ENCODE data around the gene KREMEN1. TPM values are rescaled to one million over a fixed set of nuclear protein-coding genes. Genes with fewer than 3 reads are reported as not detected.
A peak's percentile ranks its signal among the peaks of the same experiment; 100 is the strongest.

The KREMEN1 gene
- total RNA-seq, 4 donors from 2014 or later: 11.1 to 23.8 (median 13.9) TPM

DNA sequence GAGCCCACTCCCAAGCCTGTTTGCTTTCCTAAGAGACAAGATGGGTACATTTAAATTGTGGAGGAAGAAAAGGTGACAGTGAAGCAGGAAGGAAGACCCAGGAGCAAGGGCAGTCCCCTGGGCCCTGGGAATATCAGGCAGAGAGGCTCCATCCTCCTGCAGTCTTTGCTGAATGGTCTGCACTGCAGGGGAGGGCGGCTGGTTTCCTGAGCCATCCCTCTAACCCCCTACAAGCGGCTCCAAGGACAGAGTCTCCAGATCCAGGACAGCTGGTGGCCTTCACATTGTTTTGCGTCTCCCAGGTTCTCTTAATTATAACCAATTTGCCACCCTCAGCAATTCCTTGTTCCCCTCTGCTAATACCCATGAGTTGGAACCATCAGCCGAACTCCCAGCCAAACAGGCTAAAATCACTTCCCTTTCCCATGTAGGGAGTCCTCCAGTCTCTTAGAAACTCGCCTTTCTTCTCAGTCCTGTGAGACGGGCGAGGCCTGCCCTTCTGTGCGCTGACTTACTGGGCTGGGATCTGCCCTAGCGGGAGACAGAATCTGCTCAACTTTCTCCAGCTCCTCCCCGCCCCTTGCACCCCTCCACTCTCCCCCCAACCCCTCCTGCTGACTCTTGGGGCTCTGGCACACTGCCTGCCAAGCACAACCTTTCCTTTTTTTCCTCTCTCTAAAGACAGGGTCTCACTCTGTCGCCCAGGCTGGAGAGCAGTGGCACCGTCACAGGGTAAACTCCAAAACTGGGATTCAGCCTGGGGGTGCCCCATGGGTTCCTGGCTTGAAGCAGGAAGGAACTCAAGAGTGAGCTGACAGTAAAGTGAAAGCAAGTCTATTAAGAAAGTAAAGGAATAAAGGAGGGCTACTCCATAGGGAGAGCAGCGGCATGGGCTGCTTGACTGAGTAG is 79.5 kb downstream of the KREMEN1 start:
- DNase-seq (ENCODE audit: low spot score): no peak
- TF ChIP-seq, protein P1, sequence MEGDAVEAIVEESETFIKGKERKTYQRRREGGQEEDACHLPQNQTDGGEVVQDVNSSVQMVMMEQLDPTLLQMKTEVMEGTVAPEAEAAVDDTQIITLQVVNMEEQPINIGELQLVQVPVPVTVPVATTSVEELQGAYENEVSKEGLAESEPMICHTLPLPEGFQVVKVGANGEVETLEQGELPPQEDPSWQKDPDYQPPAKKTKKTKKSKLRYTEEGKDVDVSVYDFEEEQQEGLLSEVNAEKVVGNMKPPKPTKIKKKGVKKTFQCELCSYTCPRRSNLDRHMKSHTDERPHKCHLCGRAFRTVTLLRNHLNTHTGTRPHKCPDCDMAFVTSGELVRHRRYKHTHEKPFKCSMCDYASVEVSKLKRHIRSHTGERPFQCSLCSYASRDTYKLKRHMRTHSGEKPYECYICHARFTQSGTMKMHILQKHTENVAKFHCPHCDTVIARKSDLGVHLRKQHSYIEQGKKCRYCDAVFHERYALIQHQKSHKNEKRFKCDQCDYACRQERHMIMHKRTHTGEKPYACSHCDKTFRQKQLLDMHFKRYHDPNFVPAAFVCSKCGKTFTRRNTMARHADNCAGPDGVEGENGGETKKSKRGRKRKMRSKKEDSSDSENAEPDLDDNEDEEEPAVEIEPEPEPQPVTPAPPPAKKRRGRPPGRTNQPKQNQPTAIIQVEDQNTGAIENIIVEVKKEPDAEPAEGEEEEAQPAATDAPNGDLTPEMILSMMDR (IDR thresholded peaks at IDR 0.05): no peak
- ATAC-seq (ENCODE audit: low FRiP score): peak; percentile 30

DNA sequence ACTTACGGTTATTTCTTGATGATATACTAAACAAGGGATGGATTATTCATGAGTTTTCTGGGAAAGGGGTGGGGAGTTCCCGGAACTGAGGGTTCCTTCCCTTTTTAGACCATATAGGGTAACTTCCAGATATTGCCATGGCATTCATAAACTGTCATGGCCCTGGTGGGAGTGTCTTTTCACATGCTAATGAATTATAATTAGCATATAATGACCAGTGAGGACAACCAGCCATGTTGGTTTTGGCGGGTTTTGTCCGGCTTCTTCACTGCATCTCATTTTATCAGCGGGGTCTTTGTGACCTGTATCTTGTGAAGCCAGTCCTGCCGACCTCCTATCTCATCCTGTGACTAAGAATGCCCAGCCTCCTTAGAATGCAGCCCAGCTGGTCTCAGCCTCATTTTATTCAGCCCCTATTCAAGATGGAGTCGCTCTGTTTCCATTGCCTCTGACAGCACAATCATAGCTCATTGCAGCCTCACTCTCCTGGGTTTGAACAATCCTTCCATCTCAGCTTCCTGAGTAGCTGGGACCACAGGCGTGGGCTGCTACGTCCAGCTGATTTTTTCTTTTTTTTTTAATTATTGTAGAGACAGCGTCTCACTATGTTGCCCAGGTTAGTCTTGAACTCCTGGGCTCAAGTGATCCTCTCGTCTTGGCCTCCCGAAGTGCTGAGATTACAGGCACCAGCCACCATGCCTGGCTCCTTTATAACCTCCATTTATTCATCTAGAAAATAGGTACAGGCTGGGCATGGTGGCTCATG is 80.3 kb downstream of the KREMEN1 start:
- no peak for ATAC-seq (ENCODE audit: low FRiP score)
- TF ChIP-seq, protein P1 (IDR thresholded peaks at IDR 0.05): no peak
- no peak for DNase-seq (ENCODE audit: low spot score)

DNA sequence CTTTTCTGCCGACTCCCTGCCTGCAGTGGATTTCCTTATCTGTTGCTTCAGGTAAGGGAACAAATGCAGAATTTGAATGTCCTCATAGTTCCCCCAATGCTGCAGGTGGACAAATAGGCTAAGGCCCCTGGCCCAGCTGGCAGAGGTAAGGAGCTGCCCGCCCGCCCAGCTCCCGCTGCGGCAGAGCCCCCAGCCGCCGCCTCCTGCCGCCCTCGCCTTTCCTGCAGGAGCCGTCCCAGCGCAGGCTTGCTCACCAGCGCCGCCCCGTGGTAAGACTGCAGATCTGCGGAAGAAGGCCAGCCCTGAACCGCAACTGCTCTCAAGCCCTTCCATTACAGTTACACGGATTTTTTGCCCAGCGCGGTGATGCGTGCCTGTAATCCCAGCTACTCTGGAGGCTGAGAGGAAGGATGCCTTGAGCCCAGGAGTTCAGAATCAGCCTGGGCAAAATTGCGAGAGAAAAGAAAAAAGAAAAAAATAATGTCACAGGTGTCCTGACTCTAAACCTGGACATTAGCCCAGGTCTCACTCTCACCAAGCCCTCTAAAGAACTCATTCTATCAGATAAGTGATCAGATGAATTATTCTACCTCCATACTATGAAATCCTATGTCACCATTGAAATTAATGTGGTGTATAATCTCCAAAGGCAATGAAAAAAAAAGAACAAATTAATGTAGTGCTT is 81.7 kb downstream of the KREMEN1 start:
- DNase-seq (ENCODE audit: low spot score) (peak; percentile 42), ATAC-seq (ENCODE audit: low FRiP score) (peak; percentile 85)
- TF ChIP-seq, protein P1 (IDR thresholded peaks at IDR 0.05): peak in 2 of 3 donors; percentile 25 to 31

DNA sequence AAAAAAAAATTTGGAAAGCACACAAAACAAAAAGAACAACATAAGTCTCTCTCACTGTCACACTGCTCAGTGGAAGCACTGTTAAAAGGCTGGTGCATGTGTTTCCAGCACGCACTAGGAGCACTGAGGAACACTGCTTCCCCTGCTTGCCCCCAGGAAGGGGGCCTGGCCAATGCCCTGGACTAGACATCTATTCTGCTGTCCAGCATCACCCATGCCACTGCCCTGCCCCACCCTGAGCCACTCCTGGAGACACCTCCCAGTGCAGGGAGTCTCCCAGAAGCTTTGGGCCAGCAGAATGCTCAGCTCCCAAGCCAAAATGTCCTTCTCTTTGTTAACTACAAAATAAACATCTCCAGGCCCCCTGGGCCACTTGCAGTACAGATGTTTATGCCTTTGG is 83.1 kb downstream of the KREMEN1 start:
- TF ChIP-seq, protein P1 (IDR thresholded peaks at IDR 0.05): no peak
- DNase-seq (ENCODE audit: low spot score) (no peak), ATAC-seq (ENCODE audit: low FRiP score) (no peak)

DNA sequence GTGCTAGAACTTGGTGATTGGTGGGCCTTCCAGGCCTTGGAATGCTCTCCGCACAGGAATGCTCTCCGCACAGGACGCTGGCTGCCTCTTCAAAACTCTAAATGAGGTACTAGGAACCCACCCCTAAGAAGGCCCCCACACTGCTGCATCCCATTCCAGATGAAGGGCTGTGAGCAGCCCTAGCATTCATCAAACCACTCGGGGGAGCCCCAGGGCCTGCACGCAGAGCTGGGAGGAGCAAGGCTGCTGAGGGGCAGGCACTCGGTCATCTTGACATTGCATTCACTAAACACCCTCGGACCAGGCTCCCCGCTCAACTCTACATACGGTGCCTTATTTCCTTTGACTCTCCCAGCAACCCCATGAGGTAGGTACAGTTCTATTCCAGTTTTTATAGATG is 83.7 kb downstream of the KREMEN1 start:
- DNase-seq (ENCODE audit: low spot score): no peak
- ATAC-seq (ENCODE audit: low FRiP score): no peak
- TF ChIP-seq, protein P1 (IDR thresholded peaks at IDR 0.05): no peak

DNA sequence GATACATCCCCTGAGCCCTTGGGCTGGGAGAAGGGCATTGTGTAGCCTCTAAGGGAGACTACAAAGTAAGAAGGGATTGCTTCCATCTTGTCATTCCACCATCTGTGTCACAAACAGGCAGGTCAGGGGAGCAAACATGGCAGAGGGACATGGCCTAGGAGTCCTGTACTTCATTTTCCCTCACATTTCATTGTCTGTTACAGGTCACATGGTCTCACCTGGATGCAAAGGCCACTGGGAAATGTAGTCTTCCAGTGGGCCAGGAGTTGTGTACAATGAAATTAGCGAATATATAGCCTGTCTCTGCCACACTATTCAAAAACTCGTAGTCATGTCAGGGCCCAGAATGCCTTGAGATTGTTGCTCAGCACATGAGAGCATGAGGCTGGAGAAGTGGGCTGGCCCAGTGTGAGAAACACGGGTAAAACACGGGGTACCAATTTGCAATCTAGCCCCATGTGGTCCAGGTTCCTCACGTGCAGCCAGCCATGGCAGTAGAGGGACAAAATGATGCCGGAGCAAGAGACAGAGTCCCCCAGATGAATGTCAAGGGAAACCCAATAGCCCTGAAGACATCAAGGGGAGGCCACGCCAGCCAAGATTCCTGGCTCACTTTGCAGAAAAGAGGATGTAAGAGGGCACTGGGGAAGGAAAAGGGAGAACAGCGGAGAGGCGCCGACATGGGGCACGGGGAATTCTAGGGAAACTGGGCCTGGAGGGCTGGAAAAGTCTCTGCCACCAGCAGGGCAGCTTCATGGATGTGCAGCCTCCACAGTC is 85.1 kb downstream of the KREMEN1 start:
- TF ChIP-seq, protein P1 (IDR thresholded peaks at IDR 0.05): no peak
- DNase-seq (ENCODE audit: low spot score) (no peak), ATAC-seq (ENCODE audit: low FRiP score) (no peak)

All from omental fat pad (tissue), 4 donors.